ENCODE measurements around the gene ABCA2. TPM values are rescaled to one million over a fixed set of nuclear protein-coding genes. Genes with fewer than 3 reads are reported as not detected.

The ABCA2 gene
- total RNA-seq, 1 experiment from 2014 or later: 27.0 TPM

DNA sequence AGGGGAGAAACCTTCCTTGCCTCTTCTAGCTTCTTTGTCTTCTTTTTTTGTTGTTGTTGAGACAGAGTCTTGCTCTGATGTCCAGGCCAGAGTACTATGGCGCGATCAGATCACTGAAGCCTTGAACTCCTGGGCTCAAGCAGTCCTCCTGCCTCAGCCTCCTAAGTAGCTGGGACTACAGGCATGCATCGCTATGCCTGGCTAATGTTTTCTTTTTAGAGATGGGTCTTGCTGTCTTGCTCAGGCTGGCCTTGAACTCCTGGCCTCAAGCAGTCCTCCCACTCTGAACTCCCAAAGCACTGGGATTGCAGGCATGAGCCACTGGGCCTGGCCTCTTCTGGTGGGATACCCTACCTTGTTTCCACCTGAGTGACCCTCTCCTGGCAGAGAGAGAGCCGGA, 39.2 kb downstream of the ABCA2 start:
- ATAC-seq: no peak
- TF ChIP-seq SIN3A (IDR thresholded peaks at IDR 0.05; ENCODE audit: borderline replicate concordance, insufficient read depth, low read depth, low read length): no peak
- TF ChIP-seq TCF7L2 (IDR thresholded peaks at IDR 0.05; ENCODE audit: low read depth, low read length): no peak
- no peak for TF ChIP-seq POLR2AphosphoS5 (IDR thresholded peaks at IDR 0.05; ENCODE audit: low read depth, low read length)
- TF ChIP-seq, protein P1, sequence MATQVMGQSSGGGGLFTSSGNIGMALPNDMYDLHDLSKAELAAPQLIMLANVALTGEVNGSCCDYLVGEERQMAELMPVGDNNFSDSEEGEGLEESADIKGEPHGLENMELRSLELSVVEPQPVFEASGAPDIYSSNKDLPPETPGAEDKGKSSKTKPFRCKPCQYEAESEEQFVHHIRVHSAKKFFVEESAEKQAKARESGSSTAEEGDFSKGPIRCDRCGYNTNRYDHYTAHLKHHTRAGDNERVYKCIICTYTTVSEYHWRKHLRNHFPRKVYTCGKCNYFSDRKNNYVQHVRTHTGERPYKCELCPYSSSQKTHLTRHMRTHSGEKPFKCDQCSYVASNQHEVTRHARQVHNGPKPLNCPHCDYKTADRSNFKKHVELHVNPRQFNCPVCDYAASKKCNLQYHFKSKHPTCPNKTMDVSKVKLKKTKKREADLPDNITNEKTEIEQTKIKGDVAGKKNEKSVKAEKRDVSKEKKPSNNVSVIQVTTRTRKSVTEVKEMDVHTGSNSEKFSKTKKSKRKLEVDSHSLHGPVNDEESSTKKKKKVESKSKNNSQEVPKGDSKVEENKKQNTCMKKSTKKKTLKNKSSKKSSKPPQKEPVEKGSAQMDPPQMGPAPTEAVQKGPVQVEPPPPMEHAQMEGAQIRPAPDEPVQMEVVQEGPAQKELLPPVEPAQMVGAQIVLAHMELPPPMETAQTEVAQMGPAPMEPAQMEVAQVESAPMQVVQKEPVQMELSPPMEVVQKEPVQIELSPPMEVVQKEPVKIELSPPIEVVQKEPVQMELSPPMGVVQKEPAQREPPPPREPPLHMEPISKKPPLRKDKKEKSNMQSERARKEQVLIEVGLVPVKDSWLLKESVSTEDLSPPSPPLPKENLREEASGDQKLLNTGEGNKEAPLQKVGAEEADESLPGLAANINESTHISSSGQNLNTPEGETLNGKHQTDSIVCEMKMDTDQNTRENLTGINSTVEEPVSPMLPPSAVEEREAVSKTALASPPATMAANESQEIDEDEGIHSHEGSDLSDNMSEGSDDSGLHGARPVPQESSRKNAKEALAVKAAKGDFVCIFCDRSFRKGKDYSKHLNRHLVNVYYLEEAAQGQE (IDR thresholded peaks at IDR 0.05; ENCODE audit: insufficient read depth in 1 of 2, low read depth in 2 of 2, low read length in 1 of 2): no peak
- TF ChIP-seq, protein P2, sequence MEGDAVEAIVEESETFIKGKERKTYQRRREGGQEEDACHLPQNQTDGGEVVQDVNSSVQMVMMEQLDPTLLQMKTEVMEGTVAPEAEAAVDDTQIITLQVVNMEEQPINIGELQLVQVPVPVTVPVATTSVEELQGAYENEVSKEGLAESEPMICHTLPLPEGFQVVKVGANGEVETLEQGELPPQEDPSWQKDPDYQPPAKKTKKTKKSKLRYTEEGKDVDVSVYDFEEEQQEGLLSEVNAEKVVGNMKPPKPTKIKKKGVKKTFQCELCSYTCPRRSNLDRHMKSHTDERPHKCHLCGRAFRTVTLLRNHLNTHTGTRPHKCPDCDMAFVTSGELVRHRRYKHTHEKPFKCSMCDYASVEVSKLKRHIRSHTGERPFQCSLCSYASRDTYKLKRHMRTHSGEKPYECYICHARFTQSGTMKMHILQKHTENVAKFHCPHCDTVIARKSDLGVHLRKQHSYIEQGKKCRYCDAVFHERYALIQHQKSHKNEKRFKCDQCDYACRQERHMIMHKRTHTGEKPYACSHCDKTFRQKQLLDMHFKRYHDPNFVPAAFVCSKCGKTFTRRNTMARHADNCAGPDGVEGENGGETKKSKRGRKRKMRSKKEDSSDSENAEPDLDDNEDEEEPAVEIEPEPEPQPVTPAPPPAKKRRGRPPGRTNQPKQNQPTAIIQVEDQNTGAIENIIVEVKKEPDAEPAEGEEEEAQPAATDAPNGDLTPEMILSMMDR (IDR thresholded peaks at IDR 0.05): no peak
- no peak for DNase-seq (ENCODE audit: low read depth, low spot score)
- Histone ChIP-seq H3K36me3 (ENCODE audit: control insufficient read depth, insufficient read depth, low read length) (no peaks in the 10 kb centered on the region; the same call in 1 of the 2 replicates), H3K9me3 (ENCODE audit: control insufficient read depth, insufficient read depth, low read depth, low read length) (no peaks in the 10 kb centered on the region), H3K27ac (ENCODE audit: low read length) (no peak overlapping the region), H3K4me1 (ENCODE audit: control insufficient read depth, insufficient read depth, low read length) (peaks cover 7% of the 10 kb centered on the region; the same call in 1 of the 2 replicates), H3K27me3 (ENCODE audit: control insufficient read depth, insufficient read depth, low read length) (no peaks in the 10 kb centered on the region), H3K4me3 (ENCODE audit: low read depth in 2 of 2, low read length in 2 of 2) (no peak overlapping the region)
- no TSS peak for BruUV-seq (replicated peaks)
- ChIA-PET CTCF (no interaction called here), POLR2A (no interaction called here)
- in situ Hi-C loops (cut with HindIII; ENCODE audit: low pct_unique_long_range_greater_than_20kb, low sequenced_read_pairs) (no loop called here), intact Hi-C loops (cut with micrococcal nuclease; ENCODE audit: unreplicated experiment) (no loop called here)

DNA sequence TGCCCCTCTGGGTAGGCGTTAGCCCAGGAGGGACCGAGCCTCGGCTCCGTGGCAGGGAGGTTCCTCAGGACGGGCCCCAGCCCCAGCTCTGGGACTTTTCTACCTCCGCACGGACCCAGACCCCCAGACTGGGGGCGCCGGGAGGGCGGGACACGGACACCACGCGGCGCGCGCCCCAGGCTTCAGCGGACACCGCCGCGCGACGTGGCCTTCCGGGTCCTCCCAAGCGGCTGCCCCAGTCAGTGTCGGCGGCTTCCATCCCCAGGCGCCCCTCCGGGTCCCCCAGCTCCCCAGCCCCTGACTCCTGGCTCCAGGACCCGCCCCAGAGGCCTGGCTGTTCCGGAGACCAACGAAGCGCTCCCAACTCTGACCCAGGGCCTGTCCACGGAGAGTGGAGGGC, 42.2 kb downstream of the ABCA2 start:
- ChIA-PET CTCF (no interaction called here), POLR2A (no interaction called here)
- Histone ChIP-seq H3K4me3 (ENCODE audit: low read depth in 2 of 2, low read length in 2 of 2) (no peak overlapping the region), H3K27ac (ENCODE audit: low read length) (no peak overlapping the region), H3K4me1 (ENCODE audit: control insufficient read depth, insufficient read depth, low read length) (no peaks in the 10 kb centered on the region), H3K27me3 (ENCODE audit: control insufficient read depth, insufficient read depth, low read length) (no peaks in the 10 kb centered on the region), H3K36me3 (ENCODE audit: control insufficient read depth, insufficient read depth, low read length) (no peaks in the 10 kb centered on the region), H3K9me3 (ENCODE audit: control insufficient read depth, insufficient read depth, low read depth, low read length) (no peaks in the 10 kb centered on the region)
- no TSS peak for BruUV-seq (replicated peaks)
- intact Hi-C loops (cut with micrococcal nuclease; ENCODE audit: unreplicated experiment): no loop called here
- TF ChIP-seq POLR2AphosphoS5 (IDR thresholded peaks at IDR 0.05; ENCODE audit: low read depth, low read length): no peak
- TF ChIP-seq, protein P1 (IDR thresholded peaks at IDR 0.05; ENCODE audit: insufficient read depth in 1 of 2, low read depth in 2 of 2, low read length in 1 of 2): no peak
- no peak for TF ChIP-seq SIN3A (IDR thresholded peaks at IDR 0.05; ENCODE audit: borderline replicate concordance, insufficient read depth, low read depth, low read length)
- TF ChIP-seq, protein P2 (IDR thresholded peaks at IDR 0.05): no peak
- TF ChIP-seq TCF7L2 (IDR thresholded peaks at IDR 0.05; ENCODE audit: low read depth, low read length): no peak
- DNase-seq (ENCODE audit: low read depth, low spot score) (no peak), ATAC-seq (no peak)
- in situ Hi-C loops (cut with HindIII; ENCODE audit: low pct_unique_long_range_greater_than_20kb, low sequenced_read_pairs): no loop called here
